ENCODE data around the gene XXYLT1.

The XXYLT1 gene

DNA sequence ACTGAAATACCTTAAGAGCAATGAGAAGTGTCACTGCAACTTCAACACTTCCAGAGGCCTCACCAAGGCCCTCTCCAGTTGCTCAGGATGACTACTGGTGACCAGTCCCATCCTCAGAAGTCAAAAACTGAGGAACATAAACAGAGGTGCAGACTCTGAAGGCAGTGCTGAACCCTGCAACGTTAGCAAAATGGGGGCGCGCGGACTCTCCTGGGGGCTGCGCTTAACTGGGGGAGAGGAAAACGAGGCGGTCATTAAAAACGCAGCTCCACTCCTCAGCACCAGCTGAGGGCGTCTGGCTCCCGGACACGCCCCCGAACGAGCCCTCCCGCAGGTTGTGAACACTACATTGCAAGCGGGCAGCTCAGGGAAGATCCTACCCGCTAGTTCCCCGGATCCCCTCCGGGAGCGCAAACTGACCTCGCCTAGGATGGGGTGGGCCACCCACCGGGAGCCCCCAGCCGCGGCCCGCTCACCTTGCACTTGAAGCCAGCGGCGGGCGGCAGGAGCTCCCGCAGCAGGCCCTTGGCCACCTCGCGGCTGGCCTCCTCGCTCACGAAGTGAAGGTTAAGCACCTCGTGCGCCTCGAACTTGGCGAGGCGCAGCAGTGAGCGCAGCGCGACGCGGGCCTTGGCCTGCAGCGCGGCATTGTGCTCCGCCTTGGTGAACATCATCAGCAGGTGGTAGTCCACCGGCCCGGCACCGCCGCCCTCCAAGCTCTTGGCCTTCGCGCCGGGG is 711 bp downstream of the XXYLT1 start:
- Histone ChIP-seq H3K9me3 (no peaks in the 10 kb centered on the region), H3K27me3 (no peaks in the 10 kb centered on the region), H3K36me3 (no peaks in the 10 kb centered on the region), H3K4me3 (peak overlapping the region; percentile 64 to 83), H3K4me1 (peaks cover 0 to 25% (median 14%) of the 10 kb centered on the region in 4 donors), H3K27ac (peak overlapping the region; percentile 77 to 81)
- DNase-seq, result no peak
- TF ChIP-seq, protein P1, sequence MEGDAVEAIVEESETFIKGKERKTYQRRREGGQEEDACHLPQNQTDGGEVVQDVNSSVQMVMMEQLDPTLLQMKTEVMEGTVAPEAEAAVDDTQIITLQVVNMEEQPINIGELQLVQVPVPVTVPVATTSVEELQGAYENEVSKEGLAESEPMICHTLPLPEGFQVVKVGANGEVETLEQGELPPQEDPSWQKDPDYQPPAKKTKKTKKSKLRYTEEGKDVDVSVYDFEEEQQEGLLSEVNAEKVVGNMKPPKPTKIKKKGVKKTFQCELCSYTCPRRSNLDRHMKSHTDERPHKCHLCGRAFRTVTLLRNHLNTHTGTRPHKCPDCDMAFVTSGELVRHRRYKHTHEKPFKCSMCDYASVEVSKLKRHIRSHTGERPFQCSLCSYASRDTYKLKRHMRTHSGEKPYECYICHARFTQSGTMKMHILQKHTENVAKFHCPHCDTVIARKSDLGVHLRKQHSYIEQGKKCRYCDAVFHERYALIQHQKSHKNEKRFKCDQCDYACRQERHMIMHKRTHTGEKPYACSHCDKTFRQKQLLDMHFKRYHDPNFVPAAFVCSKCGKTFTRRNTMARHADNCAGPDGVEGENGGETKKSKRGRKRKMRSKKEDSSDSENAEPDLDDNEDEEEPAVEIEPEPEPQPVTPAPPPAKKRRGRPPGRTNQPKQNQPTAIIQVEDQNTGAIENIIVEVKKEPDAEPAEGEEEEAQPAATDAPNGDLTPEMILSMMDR (IDR thresholded peaks at IDR 0.05), result no peak
- intact Hi-C loops (cut with DNase I; ENCODE audit: low total_unique reads), result loop anchor here (2.0 kb wide), 2 partner anchors 173 to 253 kb away; partner anchors contain the start of gene ACAP2

DNA sequence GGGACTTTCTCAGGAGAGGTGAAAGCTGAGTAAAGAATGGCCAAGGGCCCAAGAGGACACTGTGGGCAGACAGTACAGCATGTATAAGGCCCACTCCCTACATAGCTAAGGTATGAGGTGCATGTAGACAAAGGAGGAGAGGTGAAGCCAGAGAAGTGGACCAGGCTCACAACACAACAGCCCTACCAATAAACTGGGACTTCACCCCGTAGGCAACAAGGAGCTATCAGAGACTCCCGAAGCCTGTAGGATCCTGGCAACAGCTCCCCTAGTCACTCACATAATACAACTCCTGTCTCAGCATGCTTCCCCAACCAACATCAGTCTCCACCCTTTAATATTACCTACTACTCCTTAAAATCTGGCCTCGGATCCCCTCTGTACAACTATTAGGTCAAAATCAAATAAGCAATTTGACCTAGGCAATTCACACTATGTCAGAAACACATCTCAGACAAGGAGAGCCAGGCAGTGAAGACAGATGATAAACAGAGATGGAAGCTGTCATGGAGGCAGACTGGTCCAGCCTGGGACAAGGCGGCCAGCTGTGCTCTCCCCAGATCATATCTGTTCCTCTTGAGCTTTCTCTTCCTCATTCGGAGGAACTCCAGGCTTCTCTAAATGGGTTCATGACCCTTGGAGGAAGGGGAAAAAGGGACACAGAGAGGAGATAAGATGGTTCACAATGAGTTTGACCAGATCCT is 1.4 kb downstream of the XXYLT1 start:
- H3K4me3 ChIP-seq, result peak overlapping the region; percentile 64 to 83
- H3K36me3 ChIP-seq, result no peaks in the 10 kb centered on the region
- no peaks in the 10 kb centered on the region for H3K9me3 ChIP-seq
- H3K27ac ChIP-seq, result peak overlapping the region in 1 of 2 donors; percentile 81
- peaks cover 0 to 25% (median 14%) of the 10 kb centered on the region in 4 donors for H3K4me1 ChIP-seq
- H3K27me3 ChIP-seq, result no peaks in the 10 kb centered on the region
- TF ChIP-seq, protein P1 (IDR thresholded peaks at IDR 0.05), result no peak
- DNase-seq, result no peak
- intact Hi-C loops (cut with DNase I; ENCODE audit: low total_unique reads), result loop anchor here (2.0 kb wide), 2 partner anchors 173 to 253 kb away; partner anchors contain the start of gene ACAP2

DNA sequence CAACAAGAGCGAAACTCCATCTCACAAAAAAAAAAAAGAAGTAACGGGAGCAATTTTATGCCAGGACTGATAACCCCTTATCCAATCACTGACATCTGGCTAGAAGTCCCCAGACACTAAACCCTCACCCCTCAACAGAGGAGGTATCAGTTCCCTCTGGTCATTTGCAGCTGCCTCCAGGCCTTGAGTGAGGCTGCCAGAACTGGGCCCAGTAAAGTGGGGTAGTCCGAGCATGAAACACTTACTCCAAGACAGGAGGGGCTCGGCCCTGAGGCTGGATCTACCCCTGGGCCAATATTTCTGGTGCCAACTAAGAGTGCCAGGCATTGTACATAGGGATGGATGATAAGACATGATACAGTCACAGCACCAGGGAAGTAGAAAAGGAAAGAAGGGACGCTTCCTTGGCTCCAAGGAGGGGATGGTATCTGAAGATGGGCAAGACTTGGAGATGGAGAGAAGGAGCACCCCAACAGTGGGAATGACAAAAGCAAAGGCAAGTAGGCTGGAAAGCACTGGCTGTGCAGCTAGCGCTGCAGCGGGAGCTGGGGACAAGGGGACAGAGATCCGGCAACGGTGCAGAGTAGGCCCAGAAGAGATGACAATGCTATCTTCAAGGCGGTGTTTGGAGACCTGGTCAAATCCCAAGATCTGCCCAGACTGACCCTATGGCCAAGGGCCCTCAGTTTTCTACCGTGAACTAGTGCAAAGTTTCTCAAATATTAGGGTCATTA is 2.2 kb downstream of the XXYLT1 start:
- Histone ChIP-seq H3K27ac (no peak overlapping the region), H3K27me3 (no peaks in the 10 kb centered on the region), H3K9me3 (no peaks in the 10 kb centered on the region), H3K4me3 (no peak overlapping the region), H3K4me1 (peaks cover 0 to 25% (median 14%) of the 10 kb centered on the region in 4 donors), H3K36me3 (no peaks in the 10 kb centered on the region)
- intact Hi-C loops (cut with DNase I; ENCODE audit: low total_unique reads), result no loop called here
- TF ChIP-seq, protein P1 (IDR thresholded peaks at IDR 0.05), result no peak
- DNase-seq, result no peak

DNA sequence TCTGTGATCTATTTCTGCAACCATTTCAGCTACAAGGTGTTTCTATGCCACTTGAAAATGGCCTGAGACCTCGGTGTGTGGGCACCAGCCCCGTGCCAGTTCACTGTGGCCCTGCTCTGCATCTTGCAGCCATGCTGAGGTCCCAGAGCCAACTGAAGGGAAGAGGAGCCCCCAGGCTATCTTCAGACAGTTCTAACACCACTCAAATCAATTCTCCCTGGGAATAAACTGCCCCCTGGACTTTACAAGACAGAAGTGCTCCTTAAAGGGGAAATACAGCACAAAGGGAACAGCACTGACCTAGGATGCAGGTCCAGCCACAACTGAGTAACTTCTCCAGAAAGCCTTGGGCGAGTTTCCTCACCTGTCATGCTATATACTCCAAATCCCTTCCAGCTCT is 3.9 kb downstream of the XXYLT1 start:
- no peak overlapping the region for H3K27ac ChIP-seq
- DNase-seq, result no peak
- TF ChIP-seq, protein P1 (IDR thresholded peaks at IDR 0.05), result no peak
- H3K4me3 ChIP-seq, result no peak overlapping the region
- intact Hi-C loops (cut with DNase I; ENCODE audit: low total_unique reads), result no loop called here
- no peaks in the 10 kb centered on the region for H3K9me3 ChIP-seq
- no peaks in the 10 kb centered on the region for H3K36me3 ChIP-seq
- H3K27me3 ChIP-seq, result no peaks in the 10 kb centered on the region
- H3K4me1 ChIP-seq, result peaks cover 0 to 25% (median 14%) of the 10 kb centered on the region in 4 donors

DNA sequence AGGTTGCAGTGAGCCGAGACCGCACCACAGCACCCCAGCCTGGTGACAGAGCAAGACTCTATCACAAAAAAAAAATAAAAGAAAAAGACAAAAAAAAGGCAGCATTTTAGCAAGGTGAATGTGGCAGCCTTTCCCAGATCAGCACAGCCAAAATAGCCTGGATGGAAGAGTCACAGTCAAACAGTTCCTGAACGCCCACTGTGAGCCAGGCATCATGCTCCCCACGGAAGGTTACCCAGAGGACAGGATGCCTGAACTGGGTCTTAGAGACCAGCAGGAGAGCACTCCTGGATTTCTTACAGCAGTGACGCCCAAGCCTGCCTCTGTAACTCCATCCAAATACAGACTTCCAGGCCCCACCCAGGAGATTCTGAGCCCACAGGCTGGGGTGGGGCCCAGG is 4.5 kb downstream of the XXYLT1 start:
- Histone ChIP-seq H3K4me1 (peaks cover 0 to 20% (median 11%) of the 10 kb centered on the region in 4 donors), H3K27me3 (no peaks in the 10 kb centered on the region), H3K36me3 (no peaks in the 10 kb centered on the region), H3K9me3 (no peaks in the 10 kb centered on the region), H3K27ac (no peak overlapping the region), H3K4me3 (no peak overlapping the region)
- TF ChIP-seq, protein P1 (IDR thresholded peaks at IDR 0.05), result no peak
- intact Hi-C loops (cut with DNase I; ENCODE audit: low total_unique reads), result no loop called here
- DNase-seq, result no peak

Measured in tibial artery (tissue), 4 donors.